ENCODE results near the gene MYMK.

MYMK gene

GRCh38 chr9:133468777-133469421, 55.9 kb downstream of the MYMK start:
- no peak for DNase-seq (ENCODE audit: low read depth in 4 of 4, low spot score in 1 of 4)

GRCh38 chr9:133468374-133468773, 56.4 kb downstream of the MYMK start:
- no peak for DNase-seq (ENCODE audit: low read depth in 4 of 4, low spot score in 1 of 4)

GRCh38 chr9:133467101-133467500, 57.7 kb downstream of the MYMK start:
- DNase-seq (ENCODE audit: low read depth in 4 of 4, low spot score in 1 of 4) = no peak

GRCh38 chr9:133465984-133466383, 58.8 kb downstream of the MYMK start:
- DNase-seq (ENCODE audit: low read depth in 4 of 4, low spot score in 1 of 4) = no peak

- DNase-seq (ENCODE audit: low read depth in 4 of 4, low spot score in 1 of 4) = no peak
These were observed 60.1 kb downstream of the MYMK start for GRCh38 chr9:133464638-133465037.

Data from stimulated activated CD4-positive, alpha-beta T cell treated with anti-CD3 and anti-CD28 coated beads, Interleukin-1b, Interleukin-23, amount 100 ng/mL, for 24 hours (primary cell).